Activated CD8-positive, alpha-beta memory T cell treated with anti-CD3 and anti-CD28 coated beads, Interleukin-2, amount 50 U/mL, for 24 hours (primary cell): ENCODE data around the gene UCMA.

ENCODE experiments used
- DNase-seq: peaks from one replicate; pipeline ENCODE4 v3.0.0-alpha.2; 2020; ENCODE audit errors: extremely low read depth

Gene UCMA

GRCh38 chr10:13233358-13233757 lies 816 bp downstream of the UCMA start:
- DNase-seq: no peak

DNA sequence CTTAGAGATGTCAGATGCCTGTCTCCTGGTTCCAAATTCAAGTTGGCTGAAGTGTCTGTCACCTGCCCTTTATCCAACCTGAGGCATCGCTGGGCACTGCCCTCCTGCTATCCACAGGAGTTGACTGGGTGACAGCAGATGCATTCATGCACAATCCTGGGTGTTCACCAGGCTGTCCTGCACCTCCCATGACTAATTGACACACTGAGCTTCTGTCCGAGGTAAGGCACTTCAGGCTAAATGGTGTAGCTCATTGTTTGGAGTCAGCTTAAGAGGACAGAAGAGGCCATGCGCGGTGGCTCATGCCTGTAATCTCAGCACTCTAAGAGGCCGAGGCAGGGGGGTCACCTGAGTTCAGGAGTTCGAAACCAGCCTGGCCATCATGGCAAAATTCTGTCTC lies 2.4 kb downstream of the UCMA start:
- DNase-seq: no peak

- DNase-seq: no peak
Measured at GRCh38 chr10:13231190-13231589, 3.0 kb downstream of the UCMA start.

GRCh38 chr10:13227031-13227430 lies 7.1 kb downstream of the UCMA start:
- DNase-seq: no peak

DNA sequence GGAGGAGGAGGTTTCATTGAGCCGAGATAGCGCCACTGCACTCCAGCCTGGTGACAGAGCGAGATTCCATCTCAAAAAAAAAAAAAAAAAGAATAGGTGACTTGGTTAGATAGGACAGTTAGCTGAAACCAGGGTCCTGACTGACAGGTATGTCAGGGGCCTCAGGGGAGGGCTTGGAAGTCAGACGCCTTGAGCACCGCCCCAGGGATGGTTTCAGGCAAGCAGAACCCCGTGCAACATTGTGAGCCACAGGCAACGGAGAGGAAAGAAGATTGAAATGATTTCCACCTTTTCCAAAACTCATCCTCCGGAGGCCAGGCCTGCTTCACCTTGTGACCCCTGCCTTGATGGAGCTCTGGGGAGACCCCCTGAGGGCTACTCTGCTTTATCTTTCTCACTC lies 8.6 kb downstream of the UCMA start:
- no peak for DNase-seq

DNA sequence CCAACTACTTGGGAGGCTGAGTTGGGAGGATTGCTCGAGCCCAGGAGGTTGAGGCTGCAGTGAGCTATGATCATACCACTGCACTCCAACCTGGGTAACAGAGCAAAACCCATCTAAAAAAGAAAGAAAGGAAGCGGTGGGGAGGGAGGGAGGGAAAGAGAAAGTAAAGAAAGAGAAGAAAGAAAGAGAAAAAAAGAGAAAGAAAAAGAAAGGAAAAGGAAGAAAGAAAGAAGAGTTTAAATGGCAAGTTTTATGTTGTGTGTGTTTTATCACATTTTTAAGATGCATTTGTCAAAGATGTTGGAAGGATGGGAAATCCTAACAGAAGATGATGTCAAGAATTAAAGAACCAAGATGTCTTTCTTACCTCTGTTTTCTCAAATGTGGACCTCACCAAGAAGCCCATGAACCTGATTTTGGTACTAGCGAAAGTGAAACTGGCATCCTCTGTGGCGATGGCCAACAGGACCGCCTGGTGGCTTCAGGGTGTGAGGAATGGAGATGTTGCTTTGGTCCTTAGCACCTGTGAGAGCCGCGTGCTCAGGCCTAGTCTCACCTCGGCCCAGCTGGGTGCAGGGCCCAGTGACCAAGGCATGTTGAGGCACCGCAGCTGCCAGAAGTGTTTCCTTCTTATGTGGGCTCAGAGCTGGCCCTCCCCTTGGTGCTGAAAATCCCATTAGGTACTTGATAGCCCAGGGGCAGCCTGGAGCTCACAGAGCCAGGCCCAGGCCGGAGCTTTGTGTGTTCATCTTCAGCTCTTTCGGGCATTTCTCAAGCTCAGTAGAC lies 9.8 kb downstream of the UCMA start:
- no peak for DNase-seq

DNA sequence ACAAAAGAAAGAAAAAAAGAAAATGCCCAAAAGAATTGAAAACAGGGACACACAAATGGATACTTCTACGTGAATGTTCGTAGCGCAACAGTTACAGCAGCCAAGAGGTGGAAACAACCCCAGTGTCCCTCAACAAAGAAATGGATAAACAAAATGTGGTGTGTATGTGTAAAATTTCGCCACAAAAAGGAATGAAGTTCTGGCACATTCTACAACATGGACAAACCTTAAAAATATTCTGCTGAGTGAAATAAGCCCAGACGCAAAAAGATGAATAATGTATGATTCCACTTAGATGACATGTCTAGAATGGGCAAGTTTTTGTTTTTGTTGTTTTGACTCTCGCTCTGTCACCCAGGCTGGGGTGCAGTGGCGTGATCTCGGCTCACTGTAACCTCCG lies 10.9 kb downstream of the UCMA start:
- DNase-seq: no peak

DNA sequence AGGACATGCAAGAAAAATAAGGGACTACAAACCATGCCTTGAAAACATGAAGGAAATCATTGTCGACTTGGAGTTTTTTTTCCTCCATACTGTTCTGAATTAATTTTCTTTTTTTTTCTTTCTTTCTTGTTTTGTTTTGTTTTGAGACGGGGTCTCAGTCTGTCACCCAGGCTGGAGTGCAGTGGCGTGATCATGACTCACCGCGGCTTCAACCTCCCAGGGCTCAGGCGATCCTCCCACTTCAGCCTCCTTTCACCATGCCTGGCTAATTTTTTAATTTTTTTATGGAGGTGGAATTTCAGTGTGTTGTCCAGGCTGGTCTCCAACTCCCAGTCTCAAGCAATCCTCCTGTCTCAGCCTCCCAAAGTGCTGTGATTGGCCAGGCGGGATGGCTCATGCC lies 11.6 kb downstream of the UCMA start:
- DNase-seq: no peak

DNA sequence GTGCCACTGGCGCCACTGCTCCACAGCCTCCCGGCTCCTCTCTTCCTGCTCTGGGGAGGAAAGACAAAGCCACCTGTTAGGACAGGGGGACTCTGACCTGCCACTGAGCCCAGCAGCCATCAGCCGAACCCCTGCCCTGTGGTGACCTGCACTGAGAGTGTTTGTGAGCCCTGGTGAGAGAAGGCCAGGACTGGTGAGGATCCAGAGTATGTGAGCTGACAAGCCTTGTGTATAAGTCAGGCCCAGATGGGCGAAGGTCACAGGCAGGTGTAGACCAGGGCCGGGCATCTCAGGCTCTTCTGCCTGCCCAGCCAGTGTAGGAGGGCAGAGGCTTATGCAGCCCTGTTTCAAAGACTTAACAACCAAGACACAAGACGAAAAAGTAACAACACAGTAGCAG lies 12.0 kb downstream of the UCMA start:
- no peak for DNase-seq

GRCh38 chr10:13221572-13221971 lies 12.6 kb downstream of the UCMA start:
- no peak for DNase-seq

- no peak for DNase-seq
Measured at GRCh38 chr10:13219685-13220670, 14.2 kb downstream of the UCMA start.

DNA sequence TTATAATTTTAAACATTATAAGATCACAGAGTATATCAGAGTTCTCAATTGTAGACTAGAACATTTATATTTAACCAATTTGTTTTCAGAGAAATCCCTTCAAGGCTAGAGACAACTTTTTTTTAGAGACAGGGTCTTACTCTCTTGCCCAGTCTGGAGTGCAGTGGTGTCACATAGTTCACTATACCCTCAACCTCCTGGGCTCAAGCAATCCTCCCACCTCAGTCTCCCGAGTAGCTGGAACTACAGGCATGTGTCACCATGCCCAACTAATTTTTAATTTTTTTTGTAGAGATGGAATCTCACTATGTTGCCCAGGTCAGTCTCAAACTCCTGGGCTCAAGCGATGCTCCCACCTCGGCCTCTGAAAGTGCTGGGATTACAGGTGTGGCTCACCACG lies 15.3 kb downstream of the UCMA start:
- no peak for DNase-seq

DNA sequence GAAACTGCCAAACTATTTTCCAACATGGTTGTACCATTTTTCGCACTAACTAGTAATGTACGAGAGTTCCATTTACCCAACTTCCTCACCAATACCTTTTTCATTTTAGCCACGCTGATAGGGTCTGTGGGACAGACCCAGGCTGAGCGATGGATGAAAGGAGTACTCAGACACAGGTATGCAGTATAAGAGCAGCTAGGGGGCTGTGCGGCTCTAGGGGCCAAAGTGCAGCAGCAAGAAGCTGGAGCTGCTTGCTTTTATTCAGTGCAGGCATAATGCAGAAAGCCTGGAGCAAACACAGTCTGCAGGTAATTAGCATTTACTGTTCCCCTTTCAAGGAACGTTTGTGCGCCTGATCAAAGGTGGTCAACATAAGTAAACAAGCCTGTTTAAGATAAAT lies 21.0 kb downstream of the UCMA start:
- DNase-seq: no peak

- DNase-seq: no peak
Measured at GRCh38 chr10:13206546-13207443, 27.4 kb downstream of the UCMA start.

- no peak for DNase-seq
Measured at GRCh38 chr10:13206091-13206490, 28.1 kb downstream of the UCMA start.

GRCh38 chr10:13201132-13201531 lies 33.0 kb downstream of the UCMA start:
- no peak for DNase-seq

- no peak for DNase-seq
Measured at GRCh38 chr10:13195016-13195415, 39.2 kb downstream of the UCMA start.

DNA sequence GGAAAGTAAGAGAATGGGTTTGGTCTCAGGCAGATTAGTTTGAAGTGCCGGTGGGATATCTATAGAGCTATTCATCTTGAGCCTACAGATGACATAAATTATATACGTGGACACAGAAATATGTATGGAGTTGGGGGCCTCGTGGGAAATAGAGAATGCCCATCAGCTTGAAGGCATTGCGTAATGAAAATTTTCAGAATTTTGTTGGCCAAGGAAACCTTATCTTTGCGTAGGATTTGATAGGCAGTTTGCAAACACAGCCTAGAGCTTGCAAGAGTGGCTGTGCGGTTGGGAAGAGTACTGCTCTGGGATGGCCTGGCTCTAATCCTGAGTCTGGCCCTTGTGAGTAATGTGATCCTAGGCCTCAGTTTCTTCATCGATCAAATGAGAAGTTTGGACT lies 40.5 kb downstream of the UCMA start:
- no peak for DNase-seq

DNA sequence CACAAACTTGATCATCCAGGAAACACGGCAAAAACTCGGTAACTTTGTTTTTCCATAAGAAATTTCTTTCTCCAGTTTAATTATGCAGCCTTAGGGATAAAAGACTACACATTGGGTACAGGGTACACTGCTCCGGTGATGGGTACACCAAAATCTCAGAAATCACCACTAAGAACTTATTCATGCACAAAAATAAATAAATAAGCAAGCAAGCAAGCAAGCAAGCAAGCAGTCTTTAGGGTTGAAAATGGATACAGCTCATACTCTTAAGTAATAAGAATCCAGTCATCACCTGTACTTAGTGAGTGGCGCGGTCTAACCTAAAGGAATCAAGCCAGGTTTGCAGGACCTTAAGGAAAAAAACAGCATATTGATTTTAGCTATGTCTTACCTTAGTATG lies 42.8 kb downstream of the UCMA start:
- DNase-seq: no peak

DNA sequence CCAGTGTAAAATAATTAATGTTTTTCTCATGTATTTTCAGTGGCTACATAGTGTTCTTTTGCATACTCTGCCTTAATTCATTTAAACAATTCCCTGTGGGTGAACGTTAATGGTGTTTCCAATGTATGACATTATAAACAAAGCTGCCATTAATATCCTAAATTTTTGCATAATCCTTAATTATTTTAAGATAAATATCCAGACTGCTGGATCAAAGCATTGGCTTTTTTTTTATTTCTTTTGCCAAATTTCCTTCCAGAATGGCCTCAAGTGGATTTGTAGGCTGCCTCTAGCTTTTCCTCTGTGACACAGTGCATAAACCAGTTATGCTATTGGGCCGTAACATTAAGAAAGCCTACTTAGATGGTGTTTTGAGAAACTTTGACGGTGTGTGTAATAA lies 43.4 kb downstream of the UCMA start:
- no peak for DNase-seq

DNA sequence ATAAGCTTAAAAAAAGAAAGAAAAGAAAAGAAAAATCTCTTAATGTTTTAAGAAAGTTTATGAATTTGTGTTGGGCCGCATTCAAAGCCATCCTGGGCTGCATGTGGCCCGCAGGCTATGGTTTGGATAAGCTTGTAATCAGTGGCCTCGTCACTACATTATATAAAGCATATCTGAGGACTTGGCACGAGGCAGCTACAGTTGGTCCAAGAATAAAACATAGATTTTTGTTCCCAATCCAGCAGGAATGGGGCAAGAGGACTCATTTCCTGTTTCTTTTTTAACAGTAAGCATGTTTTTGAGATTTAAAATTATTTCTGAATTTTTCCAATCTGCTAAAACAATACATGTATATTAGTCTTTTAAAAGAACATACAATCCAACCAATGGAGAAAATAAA lies 44.2 kb downstream of the UCMA start:
- no peak for DNase-seq

DNA sequence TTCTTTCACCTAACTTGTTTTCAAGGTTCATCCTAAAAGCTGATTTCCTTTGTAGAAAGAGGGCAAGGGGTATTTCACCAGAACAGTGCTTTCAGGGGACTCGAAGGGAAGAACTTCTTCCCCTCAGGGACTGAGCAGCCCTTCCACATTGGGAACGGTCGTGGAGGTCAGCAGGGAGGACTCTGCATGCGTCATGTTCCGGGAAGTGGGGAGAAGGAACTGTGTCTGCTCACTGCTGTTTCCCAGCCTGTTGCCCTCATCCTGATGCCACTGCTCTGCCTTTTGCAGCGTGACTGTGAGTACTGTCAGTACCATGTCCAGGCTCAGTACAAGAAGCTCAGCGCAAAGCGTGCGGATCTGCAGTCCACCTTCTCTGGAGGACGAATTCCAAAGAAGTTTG lies 45.6 kb downstream of the UCMA start:
- DNase-seq: no peak
